NCI-H1694 (cell line): ENCODE measurements around the gene SYT9.
"Not testable (repeated sequence)": the region's sequence is repeated elsewhere in the genome, so short reads cannot be mapped to it uniquely, and the experiment has no call there.

Experiments used
- DNase-seq: peaks from one replicate; lab custom pipeline; 2025; lab: John Stamatoyannopoulos, UW

SYT9 gene

DNA sequence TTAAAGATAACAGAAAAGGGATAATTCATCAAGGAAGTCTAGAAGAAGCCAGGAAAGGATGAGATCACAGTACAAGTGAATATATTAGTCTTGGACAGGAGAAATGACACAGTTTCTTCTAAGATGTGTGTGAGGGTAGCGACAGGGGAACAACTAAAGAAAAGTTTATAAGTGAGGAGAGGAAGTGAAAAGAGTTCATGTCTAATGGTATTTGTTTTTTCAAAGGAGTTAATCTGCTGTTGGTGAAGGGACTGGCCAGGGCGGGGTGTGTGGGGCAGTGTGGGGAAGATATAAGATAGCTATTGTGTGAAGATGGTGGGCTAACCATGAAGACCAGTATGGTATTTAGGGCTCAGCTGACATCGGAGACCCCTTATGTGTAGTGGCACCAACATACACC is 254.5 kb downstream of the SYT9 start:
- DNase-seq = no peak

DNA sequence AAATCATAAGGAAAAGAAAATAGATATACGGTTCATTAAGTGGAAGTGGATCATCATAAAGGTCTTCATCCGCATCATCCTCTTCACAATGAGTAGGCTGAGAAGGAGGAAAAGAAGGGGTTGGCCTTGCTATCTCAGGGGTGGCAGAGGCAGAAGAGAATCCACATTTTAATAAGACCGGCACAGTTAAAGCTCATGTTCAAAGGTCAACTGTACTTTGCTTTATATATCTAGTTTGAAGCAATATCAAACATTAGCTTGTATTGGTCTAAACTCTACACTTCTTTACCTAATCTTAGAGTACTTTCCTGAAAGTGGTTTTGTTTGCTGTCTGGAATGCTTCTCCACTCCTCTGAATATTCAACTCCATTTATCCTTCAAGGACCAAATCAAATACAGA is 256.4 kb downstream of the SYT9 start:
- no peak for DNase-seq

DNA sequence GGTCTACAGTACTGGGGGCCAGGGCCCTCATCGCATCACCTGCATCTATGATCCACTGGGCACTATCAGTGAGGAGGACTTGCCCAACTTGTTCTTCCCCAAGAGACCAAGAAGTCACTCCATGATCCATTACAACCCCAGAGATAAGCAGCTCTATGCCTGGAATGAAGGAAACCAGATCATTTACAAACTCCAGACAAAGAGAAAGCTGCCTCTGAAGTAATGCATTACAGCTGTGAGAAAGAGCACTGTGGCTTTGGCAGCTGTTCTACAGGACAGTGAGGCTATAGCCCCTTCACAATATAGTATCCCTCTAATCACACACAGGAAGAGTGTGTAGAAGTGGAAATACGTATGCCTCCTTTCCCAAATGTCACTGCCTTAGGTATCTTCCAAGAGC is 258.3 kb downstream of the SYT9 start:
- no peak for DNase-seq

DNA sequence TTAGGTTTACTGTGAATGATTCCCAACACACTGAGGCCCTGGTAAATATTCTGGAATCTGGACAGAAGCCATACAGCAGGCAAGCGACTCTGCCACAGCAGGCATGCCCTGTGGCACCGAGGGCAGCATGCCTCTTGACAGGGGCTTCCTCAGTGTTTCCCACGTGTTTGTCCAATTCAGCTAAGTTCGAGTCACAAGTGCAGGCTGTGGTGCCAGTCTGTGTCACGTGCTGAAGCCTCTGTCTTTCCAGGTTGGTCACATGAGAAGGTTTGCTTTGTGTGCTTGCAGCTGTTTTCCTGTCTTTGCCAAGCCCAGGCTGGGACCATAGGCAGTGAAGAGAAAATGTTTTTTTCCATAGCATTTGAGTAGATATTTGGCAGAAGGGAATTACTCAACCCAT is 259.7 kb downstream of the SYT9 start:
- DNase-seq = no peak

DNA sequence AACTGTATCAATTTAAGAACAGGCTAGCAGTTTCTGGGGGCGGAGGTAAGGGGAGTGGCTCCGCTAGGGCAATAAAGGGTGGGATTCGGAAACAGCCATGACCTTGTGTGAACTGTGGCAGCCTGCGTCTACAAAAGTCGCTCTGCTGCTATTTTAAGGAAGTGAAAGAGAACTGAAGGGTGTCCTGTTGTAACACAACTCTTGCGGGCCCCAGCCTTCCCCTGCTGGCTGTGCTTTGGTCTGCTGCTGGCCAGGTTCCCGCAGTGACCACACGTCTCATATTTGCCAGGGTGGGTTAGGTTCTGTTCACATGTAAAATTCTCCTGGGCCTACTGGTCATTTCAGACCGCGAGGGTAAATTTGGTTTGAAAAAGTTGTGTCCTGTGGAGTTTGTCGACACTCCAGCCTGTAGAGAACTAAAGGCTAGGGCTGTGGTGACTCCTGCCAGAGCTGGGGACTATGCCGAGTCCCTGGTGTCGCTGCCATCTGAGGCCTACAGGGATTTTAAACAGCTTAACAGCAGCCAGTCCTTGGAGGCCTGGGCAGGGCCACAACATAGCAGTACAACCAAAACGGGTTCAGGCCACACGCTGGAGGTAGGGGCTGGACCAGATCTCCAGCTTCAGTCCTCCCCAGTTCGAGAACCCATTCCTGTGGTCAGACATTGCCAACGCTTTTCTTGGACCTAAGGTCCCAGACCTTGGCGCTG is 261.0 kb downstream of the SYT9 start:
- no peak for DNase-seq

DNA sequence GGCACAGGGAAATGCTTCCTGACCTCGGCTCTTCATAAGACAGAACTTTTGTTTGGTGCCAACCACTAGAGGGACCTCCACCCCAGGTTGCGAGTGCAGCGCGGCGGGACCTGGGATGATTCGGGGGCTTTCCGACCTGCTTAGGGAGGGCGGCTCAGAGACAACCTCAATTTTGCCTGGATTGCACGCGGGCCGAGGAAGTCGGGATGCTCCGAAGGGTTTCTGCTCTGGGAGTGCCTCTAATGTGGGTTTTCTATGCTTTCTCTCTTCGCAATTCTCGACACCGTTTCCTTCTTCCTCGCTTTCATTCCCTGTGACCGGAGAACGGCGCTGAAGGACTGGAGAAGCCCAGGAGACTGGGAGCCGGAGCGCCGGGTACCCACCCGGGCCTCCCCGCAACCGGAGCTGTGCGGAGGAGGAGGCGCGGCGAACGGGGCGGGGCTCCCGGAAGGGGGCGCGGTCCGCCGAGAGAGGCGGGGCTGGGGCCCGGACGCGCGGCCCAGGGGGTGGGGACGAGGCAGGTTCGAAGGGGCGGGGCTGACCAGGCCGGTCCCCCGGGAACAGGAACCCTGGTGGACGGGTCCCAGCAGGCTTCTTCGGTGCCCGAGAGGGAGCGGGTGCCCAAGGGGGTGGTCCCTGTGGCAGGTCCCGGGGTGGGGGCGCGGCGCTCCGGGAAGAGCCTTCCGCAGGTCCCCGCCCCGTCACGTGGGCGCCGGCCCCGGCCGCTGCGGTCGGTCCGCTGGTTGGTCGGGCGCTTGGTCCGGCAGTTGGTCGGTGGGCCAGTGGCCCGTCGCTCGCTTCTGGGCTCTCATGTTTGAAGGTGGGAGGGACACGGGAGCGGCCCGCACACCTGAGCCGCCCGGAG is 261.8 kb downstream of the SYT9 start, which contains the start of gene PPFIBP2:
TSS of gene PPFIBP2 (plus strand) at position 766 of the 865 bp plus-strand sequence. CDS start 35,477 bp downstream, outside the sequence.
- DNase-seq = no peak

DNA sequence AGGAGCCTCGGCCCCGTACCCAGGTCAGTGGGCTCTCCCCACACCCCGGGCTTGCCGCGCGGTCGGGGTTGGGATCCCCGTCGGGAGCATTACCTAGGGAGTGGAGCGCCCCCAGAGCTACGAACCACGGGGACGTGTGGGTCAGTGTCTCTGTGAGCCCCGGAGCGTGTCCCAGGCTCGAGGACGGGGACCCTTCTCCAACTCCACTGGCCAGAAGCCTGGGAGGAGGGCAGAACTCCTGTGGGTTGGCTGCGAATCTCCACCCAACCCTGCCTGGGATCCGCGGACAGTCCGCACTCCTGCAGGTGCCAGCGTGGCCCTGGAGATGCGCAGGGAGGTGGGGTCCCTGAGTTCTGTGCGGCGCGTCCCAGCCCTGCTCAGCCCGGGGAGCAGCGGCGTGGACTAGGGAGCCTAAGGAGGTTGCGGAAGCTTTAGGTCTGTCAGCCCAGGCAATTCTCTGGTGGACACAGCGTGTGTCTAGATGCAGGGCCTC is 262.4 kb downstream of the SYT9 start:
- no peak for DNase-seq

DNA sequence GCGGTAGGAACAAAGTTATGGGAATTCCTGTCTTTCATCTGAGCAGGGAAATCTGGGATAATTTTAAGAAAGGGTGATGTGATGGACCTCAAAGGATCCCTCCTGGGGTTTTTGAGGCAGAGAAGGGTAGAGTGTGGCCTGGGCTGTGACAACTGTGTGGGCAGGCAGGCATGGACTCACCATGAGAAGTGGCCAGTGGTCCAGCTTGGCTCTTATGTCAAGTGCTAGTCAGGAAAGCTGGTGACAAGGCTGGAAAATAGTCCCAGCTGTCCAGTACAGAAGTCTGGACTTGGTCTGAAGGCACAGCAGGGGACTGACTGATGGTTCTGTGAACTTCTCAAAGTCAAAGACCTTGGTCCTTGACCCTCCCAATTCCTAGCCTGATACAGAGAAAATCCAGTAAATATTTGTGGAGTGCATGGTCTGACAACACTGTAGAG is 263.8 kb downstream of the SYT9 start:
- no peak for DNase-seq

DNA sequence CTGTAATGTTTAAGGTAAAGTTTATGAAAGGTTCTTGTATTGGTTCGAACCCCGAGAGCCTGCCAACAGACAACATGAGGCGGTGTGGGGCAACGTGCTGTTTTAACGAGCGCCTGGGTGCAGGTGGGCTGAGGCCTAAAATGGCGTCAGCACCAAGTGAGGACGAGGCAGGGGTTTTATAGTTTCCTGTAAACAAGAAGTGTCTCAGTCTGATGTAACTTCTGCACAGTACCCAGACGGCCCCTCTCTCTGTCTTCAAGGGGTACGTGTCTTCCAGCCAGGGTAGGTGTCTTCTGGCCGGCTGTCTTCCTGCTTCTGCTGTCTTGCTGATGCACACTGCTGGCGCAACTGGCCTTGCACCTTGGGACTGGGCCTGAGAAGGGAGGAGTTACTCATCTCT is 264.8 kb downstream of the SYT9 start:
- DNase-seq = no peak

DNA sequence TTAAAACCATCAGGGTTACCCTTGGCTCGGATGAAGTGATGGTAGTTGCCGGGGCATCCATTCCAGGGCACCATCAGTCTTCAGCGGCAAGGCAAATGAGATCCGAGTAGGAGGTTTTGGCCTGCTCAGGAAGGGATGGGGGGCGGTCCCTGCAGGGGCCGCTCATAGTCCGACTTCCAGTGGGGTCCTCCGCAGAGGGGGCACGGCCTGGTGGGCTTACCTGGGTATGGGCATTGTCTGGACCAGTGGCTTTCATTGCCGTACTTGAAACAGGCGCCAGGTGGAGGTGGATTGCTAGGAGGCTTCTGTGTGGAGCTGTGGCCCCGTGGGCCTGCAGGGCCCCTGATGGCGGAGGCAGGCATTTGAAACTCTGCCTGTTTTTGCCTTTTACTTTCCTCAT is 266.0 kb downstream of the SYT9 start:
- not testable (repeated sequence) for DNase-seq
